SK-N-SH (cell line): ENCODE measurements around the gene IFNL2. TPM values are rescaled to one million over a fixed set of nuclear protein-coding genes. Genes with fewer than 3 reads are reported as not detected.

Source experiments
- CTCF ChIA-PET: fragments of 300-600, 350-600 bp; formaldehyde crosslinking; extraction: SDS; loops from one replicate; lab custom pipeline; 2021; lab: Yijun Ruan, JAX
- POLR2A ChIA-PET: fragments of 350-600 bp; sonication (Branson Sonifier 250); formaldehyde crosslinking; extraction: SDS; loops from one replicate; lab custom pipeline; 2020; ENCODE audit warnings: antibody characterized with exemption, inconsistent platforms; lab: Yijun Ruan, JAX
- DNase-seq: peaks from one replicate; pipeline ENCODE4 v3.0.0; 2012
- H2AFZ ChIP-seq: fragments of 200-600 bp; sonication (generic); 2 replicates; pipeline ENCODE4 v1.8.1; 2016; ENCODE audit warnings: antibody characterized with exemption, mild to moderate bottlenecking, low read depth
- H3F3A ChIP-seq: fragments of 200-600 bp; sonication (generic); replicated peaks from 2 replicates; pipeline ENCODE3; 2016; ENCODE audit warnings: antibody characterized with exemption, mild to moderate bottlenecking; ENCODE audit not compliant: insufficient read depth
- H3K27ac ChIP-seq, 2 experiments: fragments of 200-500 bp in 1 of 2; fragments of 200-600 bp in 1 of 2; sonication (Bioruptor generic) in 1 of 2; sonication (generic), shearing (Covaris generic) in 1 of 2; 2 replicates each; pipeline versions ENCODE4 v1.5.1 to v1.6.1; 2014 to 2016; ENCODE audit warnings: low read depth in 2 of 2, inconsistent platforms in 1 of 2, low read length in 1 of 2, mild to moderate bottlenecking in 1 of 2, mixed read lengths in 1 of 2
- H3K27me3 ChIP-seq: fragments of 200-600 bp; sonication (generic), shearing (Covaris generic); 2 replicates; pipeline ENCODE4 v1.6.1; 2016; ENCODE audit warnings: mixed run types; ENCODE audit not compliant: insufficient read depth
- H3K36me3 ChIP-seq, 2 experiments: fragments of 200-500 bp in 1 of 2; fragments of 200-600 bp in 1 of 2; sonication (Bioruptor generic) in 1 of 2; sonication (generic) in 1 of 2; replicated peaks in 1 of 2; 2 replicates each; pipeline versions ENCODE3 to v1.5.1; 2014 to 2016; ENCODE audit warnings: low read length in 1 of 2, mild to moderate bottlenecking in 1 of 2; ENCODE audit not compliant: insufficient read depth in 2 of 2, control insufficient read depth in 1 of 2
- H3K4me1 ChIP-seq, 2 experiments: fragments of 200-500 bp in 1 of 2; fragments of 200-600 bp in 1 of 2; sonication (Bioruptor generic) in 1 of 2; sonication (generic), shearing (Covaris generic) in 1 of 2; 2 replicates each; pipeline versions ENCODE4 v1.5.1 to v1.6.1; 2014 to 2016; ENCODE audit warnings: low read depth in 1 of 2, low read length in 1 of 2, mixed run types in 1 of 2; ENCODE audit not compliant: insufficient read depth in 2 of 2, control insufficient read depth in 1 of 2
- H3K4me2 ChIP-seq: fragments of 200-600 bp; sonication (generic), shearing (Covaris generic); 2 replicates; pipeline ENCODE4 v1.6.1; 2017; ENCODE audit warnings: mixed run types
- H3K4me3 ChIP-seq, 2 experiments: fragments of 200-500 bp in 1 of 2; fragments of 200-600 bp in 1 of 2; sonication (Bioruptor generic) in 1 of 2; sonication (generic), shearing (Covaris generic) in 1 of 2; 2 replicates each; pipeline versions ENCODE4 v1.5.1 to v1.8.1; 2014 to 2016; ENCODE audit warnings: low read depth in 2 of 2, inconsistent platforms in 1 of 2, low read length in 1 of 2, mild to moderate bottlenecking in 1 of 2, mixed read lengths in 1 of 2, moderate library complexity in 1 of 2
- H3K79me2 ChIP-seq: fragments of 200-600 bp; sonication (generic); 2 replicates; pipeline ENCODE4 v1.8.1; 2017; ENCODE audit warnings: mild to moderate bottlenecking; ENCODE audit not compliant: insufficient read depth
- H3K9ac ChIP-seq: fragments of 200-600 bp; sonication (generic); 2 replicates; pipeline ENCODE4 v1.6.1; 2017; ENCODE audit warnings: mixed run types
- H3K9me2 ChIP-seq: fragments of 200-600 bp; sonication (generic); 2 replicates; pipeline ENCODE4 v1.6.1; 2017; ENCODE audit warnings: mixed run types
- H3K9me3 ChIP-seq: fragments of 200-600 bp; sonication (generic); 2 replicates; pipeline ENCODE4 v1.6.1; 2017; ENCODE audit warnings: mixed run types, mild to moderate bottlenecking, moderate library complexity
- H4K20me1 ChIP-seq: fragments of 200-600 bp; sonication (generic); 2 replicates; pipeline ENCODE4 v1.6.1; 2017; ENCODE audit warnings: mild to moderate bottlenecking, mixed run types; ENCODE audit not compliant: insufficient read depth
- CHD2 ChIP-seq: fragments of 150-350 bp; IDR thresholded peaks from 2 replicates; pipeline ENCODE4 v1.6.1; 2018; ENCODE audit warnings: low read length; ENCODE audit not compliant: partially characterized antibody
- ELF1 ChIP-seq: IDR thresholded peaks from 2 replicates; pipeline ENCODE4 v1.4.0; 2012
- EP300 ChIP-seq, 2 experiments: IDR thresholded peaks; 2 replicates each; pipeline versions ENCODE4 v1.4.0 to v1.6.1; 2012; ENCODE audit warnings: borderline replicate concordance in 1 of 2, low read depth in 1 of 2, low read length in 1 of 2
- EZH2phosphoT487 ChIP-seq: fragments of 200-600 bp; sonication (generic); IDR thresholded peaks from 2 replicates; pipeline ENCODE4 v1.6.1; 2017; ENCODE audit warnings: low read depth, mixed run types, mild to moderate bottlenecking, antibody characterized with exemption, moderate library complexity, borderline replicate concordance
- FOSL2 ChIP-seq: IDR thresholded peaks from 2 replicates; pipeline ENCODE4 v1.4.0; 2012; ENCODE audit warnings: low read depth, mild to moderate bottlenecking, moderate library complexity, borderline replicate concordance
- FOXJ3 ChIP-seq: sonication (generic); formaldehyde crosslinking; IDR thresholded peaks from 2 replicates; pipeline ENCODE4 v1.5.1; 2020; ENCODE audit warnings: mild to moderate bottlenecking, missing genetic modification reagents
- FOXM1 ChIP-seq: IDR thresholded peaks from 2 replicates; pipeline ENCODE4 v1.4.0; 2012; ENCODE audit warnings: low read depth, mild to moderate bottlenecking
- GABPA ChIP-seq: IDR thresholded peaks from 2 replicates; pipeline ENCODE4 v1.4.0; 2012; ENCODE audit warnings: low read depth, mild to moderate bottlenecking
- GATA2 ChIP-seq: sonication (generic); formaldehyde crosslinking; IDR thresholded peaks from 2 replicates; pipeline ENCODE4 v1.5.0; 2020; ENCODE audit warnings: mild to moderate bottlenecking, missing genetic modification reagents
- MAX ChIP-seq: IDR thresholded peaks from 2 replicates; pipeline ENCODE4 v1.4.0; 2012; ENCODE audit warnings: low read depth
- MEF2A ChIP-seq: IDR thresholded peaks from 2 replicates; pipeline ENCODE4 v1.4.0; 2012; ENCODE audit warnings: low read depth, borderline replicate concordance
- MXI1 ChIP-seq: IDR thresholded peaks from 2 replicates; pipeline ENCODE4 v1.6.1; 2012; ENCODE audit warnings: mild to moderate bottlenecking, low read depth, low read length, improper control_type of control experiment
- NFIC ChIP-seq: IDR thresholded peaks from 2 replicates; pipeline ENCODE4 v1.4.0; 2012; ENCODE audit warnings: borderline replicate concordance
- NRF1 ChIP-seq: IDR thresholded peaks from 2 replicates; pipeline ENCODE4 v1.6.1; 2012; ENCODE audit warnings: low read depth, mild to moderate bottlenecking, low read length
- POLR2AphosphoS5 ChIP-seq: IDR thresholded peaks from 2 replicates; pipeline ENCODE4 v1.6.1; 2012; ENCODE audit warnings: low read depth, low read length
- REST ChIP-seq: IDR thresholded peaks from 2 replicates; pipeline ENCODE4 v1.6.1; 2012; ENCODE audit warnings: mild to moderate bottlenecking, low read depth, low read length, moderate library complexity
- RFX5 ChIP-seq: IDR thresholded peaks from 2 replicates; pipeline ENCODE4 v1.6.1; 2012; ENCODE audit warnings: mild to moderate bottlenecking, improper control_type of control experiment, low read length
- RXRA ChIP-seq: IDR thresholded peaks from 2 replicates; pipeline ENCODE4 v1.4.0; 2012; ENCODE audit warnings: low read depth, mild to moderate bottlenecking, borderline replicate concordance
- TCF12 ChIP-seq: IDR thresholded peaks from 2 replicates; pipeline ENCODE4 v1.4.0; 2012
- USF1 ChIP-seq: IDR thresholded peaks from 2 replicates; pipeline ENCODE4 v1.4.0; 2012; ENCODE audit warnings: low read depth, borderline replicate concordance
- YY1 ChIP-seq: IDR thresholded peaks from 2 replicates; pipeline ENCODE4 v1.4.0; 2012; ENCODE audit warnings: low read depth, mild to moderate bottlenecking
- ZBTB33 ChIP-seq: IDR thresholded peaks from 2 replicates; pipeline ENCODE4 v1.4.0; 2012; ENCODE audit warnings: low read depth, borderline replicate concordance
- WGBS: methylation state at CpG from one replicate; pipeline ENCODE4 v1.1.6; 2017; ENCODE audit warnings: low lambda C conversion rate; 5-methylcytosine and 5-hydroxymethylcytosine counted together
- polyA plus RNA-seq, 3 experiments: library from polyadenylated mRNA; depleted of rRNA; stranded (reverse); fragments of >200 nt; gene quantifications; 2 replicates each; pipeline ENCODE4 v1.2.3, GENCODE V29; 2012

The IFNL2 gene
- polyA plus RNA-seq, 1 of the 3 experiments (the other 2 are of a cell fraction): not detected

- TF ChIP-seq REST: no peak
- no peak for TF ChIP-seq RXRA
- no peak for TF ChIP-seq CHD2
Measured at GRCh38 chr19:39257227-39257626, 11.0 kb upstream of the IFNL2 start (continued).

- CTCF ChIA-PET: no interaction called here
- WGBS: 49% methylated on average over 3 of the region's 3 CpGs
- Histone ChIP-seq H3K27ac (no peak overlapping the region), H3K4me1 (no peaks in the 10 kb centered on the region), H3K27me3 (peaks cover 10% of the 10 kb centered on the region; the same call in 1 of the 2 replicates), H3K9me2 (no peaks in the 10 kb centered on the region), H3F3A (no peaks in the 10 kb centered on the region), H3K36me3 (no peaks in the 10 kb centered on the region), H3K4me3 (no peak overlapping the region), H3K9me3 (no peaks in the 10 kb centered on the region), H3K4me2 (no peak overlapping the region), H3K79me2 (no peaks in the 10 kb centered on the region), H4K20me1 (no peaks in the 10 kb centered on the region), H2AFZ (no peak overlapping the region), H3K9ac (no peak overlapping the region)
- TF ChIP-seq MAX: no peak
- TF ChIP-seq ELF1: no peak
- peak; percentile 73; the same call in 1 of the 2 replicates for TF ChIP-seq RFX5
- TF ChIP-seq CHD2: no peak
- no peak for TF ChIP-seq YY1
- POLR2A ChIA-PET: no interaction called here
- no peak for DNase-seq
Measured at GRCh38 chr19:39261704-39262103, 6.5 kb upstream of the IFNL2 start.

GRCh38 chr19:39262496-39262895 lies 5.7 kb upstream of the IFNL2 start:
- ChIA-PET CTCF (no interaction called here), POLR2A (no interaction called here)
- no peak overlapping the region for H3K4me3 ChIP-seq
- no peak for DNase-seq
- H3K27ac ChIP-seq: no peak overlapping the region
- no peaks in the 10 kb centered on the region for H3K4me1 ChIP-seq
- H3F3A ChIP-seq: no peaks in the 10 kb centered on the region
- no peaks in the 10 kb centered on the region for H3K36me3 ChIP-seq
- 65% methylated on average over 4 of the region's 4 CpGs for WGBS
- H3K9me3 ChIP-seq: no peaks in the 10 kb centered on the region
- no peak overlapping the region for H3K4me2 ChIP-seq
- no peak overlapping the region for H3K9ac ChIP-seq
- no peaks in the 10 kb centered on the region for H3K9me2 ChIP-seq
- peaks cover 10% of the 10 kb centered on the region; the same call in 1 of the 2 replicates for H3K27me3 ChIP-seq
- H2AFZ ChIP-seq: no peak overlapping the region
- no peaks in the 10 kb centered on the region for H3K79me2 ChIP-seq
- no peaks in the 10 kb centered on the region for H4K20me1 ChIP-seq
- no peak for TF ChIP-seq NRF1
- no peak for TF ChIP-seq POLR2AphosphoS5
- TF ChIP-seq YY1: no peak
- TF ChIP-seq ELF1: no peak
- no peak for TF ChIP-seq MEF2A
- no peak for TF ChIP-seq RXRA
- no peak for TF ChIP-seq FOXJ3 (CRISPR knock-in tag)
- TF ChIP-seq USF1: no peak
- no peak for TF ChIP-seq FOSL2
- no peak for TF ChIP-seq EP300 (IDR thresholded peaks at IDR 0.05; ENCODE audit: borderline replicate concordance in 1 of 2, low read depth in 1 of 2, low read length in 1 of 2)
- TF ChIP-seq FOXM1: no peak
- no peak for TF ChIP-seq TCF12
- no peak for TF ChIP-seq GABPA
- TF ChIP-seq EZH2phosphoT487: no peak
- TF ChIP-seq GATA2: no peak
- no peak for TF ChIP-seq RFX5
- no peak for TF ChIP-seq MXI1
- no peak for TF ChIP-seq NFIC
- no peak for TF ChIP-seq ZBTB33
